ENCODE measurements around the gene NAIP. TPM values are rescaled to one million over a fixed set of nuclear protein-coding genes. Genes with fewer than 3 reads are reported as not detected.

NAIP gene
- polyA plus RNA-seq, 1 donor, result 13.3 TPM

Other genes starting within 250 kb of the NAIP start
- gene SERF1A, start 124.7 kb downstream of the NAIP start, polyA plus RNA-seq (ENCODE audit: insufficient read length), result 1.4 TPM
- 35.8 TPM for gene SMN1, start 100.3 kb downstream of the NAIP start, polyA plus RNA-seq (ENCODE audit: insufficient read length)
- gene GTF2H2, start 42.3 kb upstream of the NAIP start, polyA plus RNA-seq (ENCODE audit: insufficient read length), result 22.9 TPM